22Rv1 (cell line): ENCODE measurements around the gene TENM4.

ENCODE experiments used
- H3K27ac ChIP-seq: fragments of 450-650 bp; 2 replicates; pipeline ENCODE4 v1.5.1; 2017
- ZFX ChIP-seq: fragments of 450-650 bp; IDR thresholded peaks from 2 replicates; pipeline ENCODE4 v1.6.1; 2017; ENCODE audit warnings: antibody characterized with exemption, borderline replicate concordance
- TF ChIP-seq, protein P1 (sequence below): fragments of 450-650 bp; IDR thresholded peaks from 2 replicates; pipeline ENCODE4 v1.5.1; 2017; ENCODE audit warnings: mild to moderate bottlenecking

Gene TENM4

DNA sequence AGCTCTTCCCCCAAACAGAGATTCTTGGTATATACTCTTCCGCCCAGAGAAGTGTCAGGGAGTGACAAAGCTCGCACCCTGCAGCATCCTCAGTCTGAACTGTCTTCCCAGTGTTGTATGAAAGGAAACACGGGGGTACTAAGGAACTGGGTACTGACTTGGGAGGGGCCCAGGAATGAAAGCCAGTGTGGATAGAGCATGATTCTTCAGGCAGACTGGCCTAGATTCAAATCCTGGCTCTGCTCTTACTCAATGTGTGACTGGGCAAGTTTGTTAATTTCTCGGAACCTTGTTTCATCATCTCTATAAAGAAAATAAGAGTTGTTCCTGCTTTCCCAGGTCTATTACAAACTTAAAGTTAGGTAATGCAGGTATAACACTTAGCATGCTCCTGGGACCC is 600.2 kb downstream of the TENM4 start:
- TF ChIP-seq, protein P1, sequence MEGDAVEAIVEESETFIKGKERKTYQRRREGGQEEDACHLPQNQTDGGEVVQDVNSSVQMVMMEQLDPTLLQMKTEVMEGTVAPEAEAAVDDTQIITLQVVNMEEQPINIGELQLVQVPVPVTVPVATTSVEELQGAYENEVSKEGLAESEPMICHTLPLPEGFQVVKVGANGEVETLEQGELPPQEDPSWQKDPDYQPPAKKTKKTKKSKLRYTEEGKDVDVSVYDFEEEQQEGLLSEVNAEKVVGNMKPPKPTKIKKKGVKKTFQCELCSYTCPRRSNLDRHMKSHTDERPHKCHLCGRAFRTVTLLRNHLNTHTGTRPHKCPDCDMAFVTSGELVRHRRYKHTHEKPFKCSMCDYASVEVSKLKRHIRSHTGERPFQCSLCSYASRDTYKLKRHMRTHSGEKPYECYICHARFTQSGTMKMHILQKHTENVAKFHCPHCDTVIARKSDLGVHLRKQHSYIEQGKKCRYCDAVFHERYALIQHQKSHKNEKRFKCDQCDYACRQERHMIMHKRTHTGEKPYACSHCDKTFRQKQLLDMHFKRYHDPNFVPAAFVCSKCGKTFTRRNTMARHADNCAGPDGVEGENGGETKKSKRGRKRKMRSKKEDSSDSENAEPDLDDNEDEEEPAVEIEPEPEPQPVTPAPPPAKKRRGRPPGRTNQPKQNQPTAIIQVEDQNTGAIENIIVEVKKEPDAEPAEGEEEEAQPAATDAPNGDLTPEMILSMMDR, result no peak
- TF ChIP-seq ZFX, result no peak
- no peak overlapping the region for H3K27ac ChIP-seq

DNA sequence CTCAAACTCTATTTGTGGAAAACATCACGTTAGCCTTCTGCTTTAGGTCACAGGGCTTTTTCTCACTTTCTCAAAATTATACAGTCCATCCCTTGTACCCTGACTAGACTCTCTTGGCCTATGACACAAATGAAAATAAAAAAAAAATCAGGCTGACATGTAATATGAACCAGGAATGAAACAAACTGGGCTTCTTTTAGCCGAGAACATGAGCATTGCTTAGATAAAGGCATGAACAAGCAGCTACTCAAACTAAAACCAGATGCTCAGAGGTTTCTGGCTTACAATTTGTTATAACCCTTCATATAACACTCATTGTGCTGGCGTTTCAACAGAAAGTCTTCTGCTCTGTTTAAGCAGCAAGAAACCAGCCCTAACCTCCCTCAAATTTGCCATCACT is 600.6 kb downstream of the TENM4 start:
- no peak overlapping the region for H3K27ac ChIP-seq
- TF ChIP-seq, protein P1, result no peak
- no peak for TF ChIP-seq ZFX

DNA sequence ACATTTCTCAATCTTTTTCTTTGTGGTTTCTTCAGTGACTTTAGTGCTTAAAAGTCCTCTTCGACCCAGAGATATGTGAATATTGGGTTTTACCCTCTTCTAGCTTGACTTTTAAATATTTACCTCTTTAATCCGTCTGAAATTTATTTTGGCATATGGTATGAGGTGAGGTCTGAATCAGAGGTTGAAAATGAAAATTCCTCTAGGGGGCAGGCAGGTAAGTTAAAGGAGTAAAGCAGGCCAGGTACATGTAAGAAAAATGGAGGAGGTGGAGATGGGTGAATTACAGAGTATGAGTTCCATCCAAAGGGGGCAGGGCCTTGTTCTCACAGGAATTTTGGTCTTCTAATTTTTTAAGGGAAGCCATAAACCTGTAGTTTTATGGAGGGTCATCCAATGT is 602.4 kb downstream of the TENM4 start:
- no peak overlapping the region for H3K27ac ChIP-seq
- TF ChIP-seq, protein P1, result peak; percentile 56
- TF ChIP-seq ZFX, result no peak

DNA sequence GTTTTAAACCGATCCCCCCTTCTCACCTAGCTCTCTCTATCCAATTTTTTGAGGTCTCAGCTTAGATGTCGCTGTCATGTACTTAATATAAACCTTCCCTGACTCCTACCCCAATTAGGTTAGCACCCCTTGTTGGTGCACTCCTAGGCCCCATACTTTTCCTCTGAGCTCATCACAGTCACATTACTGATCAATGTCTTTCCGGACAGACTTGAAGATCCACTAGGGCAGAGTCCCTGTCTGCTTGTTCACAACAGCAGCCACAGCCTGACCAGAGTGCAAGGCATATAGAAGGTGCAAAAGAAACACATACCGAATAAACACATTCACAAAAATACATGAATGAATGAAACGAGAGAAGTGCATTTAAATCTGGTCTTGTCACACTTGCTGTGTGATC is 605.2 kb downstream of the TENM4 start:
- no peak overlapping the region for H3K27ac ChIP-seq
- TF ChIP-seq ZFX, result no peak
- TF ChIP-seq, protein P1, result no peak

DNA sequence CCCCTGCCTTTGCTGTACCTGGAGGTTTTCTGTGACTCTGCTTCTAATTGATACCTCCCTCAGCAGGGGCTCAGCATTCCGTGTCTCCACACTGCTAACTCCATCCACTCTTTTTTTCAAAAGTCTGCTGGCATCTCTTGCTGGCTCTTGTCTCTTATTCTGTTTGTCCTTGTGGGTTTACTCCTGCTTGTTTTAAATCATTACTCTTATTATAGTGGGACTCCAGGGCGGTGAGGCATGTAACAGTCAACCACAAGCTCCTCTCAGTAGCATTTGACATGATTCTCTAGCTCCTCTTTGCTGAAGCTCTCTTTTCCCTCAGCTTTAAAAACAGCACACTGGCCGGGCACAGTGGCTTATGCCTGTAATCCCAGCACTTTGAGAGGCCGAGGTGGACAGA is 605.9 kb downstream of the TENM4 start:
- H3K27ac ChIP-seq, result no peak overlapping the region
- TF ChIP-seq ZFX, result no peak

DNA sequence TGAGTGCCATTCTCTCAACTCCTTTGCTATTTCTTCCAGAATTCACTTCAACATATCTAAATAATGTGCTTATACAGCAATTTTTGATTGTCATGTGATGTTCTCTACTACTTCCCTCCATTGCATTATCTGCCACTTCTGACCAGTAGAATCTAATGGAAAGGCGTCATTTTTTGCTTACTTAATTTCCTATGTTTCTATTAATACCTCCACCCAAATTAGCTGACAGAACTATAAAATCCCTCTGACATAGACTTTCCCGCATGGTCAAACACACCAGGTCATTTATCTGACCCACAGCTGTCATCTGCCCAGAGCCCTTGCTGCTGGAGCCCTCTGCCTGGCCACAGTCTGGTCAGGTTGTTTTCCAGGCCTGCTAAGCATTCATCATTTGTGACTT is 607.6 kb downstream of the TENM4 start:
- H3K27ac ChIP-seq, result no peak overlapping the region
- TF ChIP-seq ZFX, result no peak

DNA sequence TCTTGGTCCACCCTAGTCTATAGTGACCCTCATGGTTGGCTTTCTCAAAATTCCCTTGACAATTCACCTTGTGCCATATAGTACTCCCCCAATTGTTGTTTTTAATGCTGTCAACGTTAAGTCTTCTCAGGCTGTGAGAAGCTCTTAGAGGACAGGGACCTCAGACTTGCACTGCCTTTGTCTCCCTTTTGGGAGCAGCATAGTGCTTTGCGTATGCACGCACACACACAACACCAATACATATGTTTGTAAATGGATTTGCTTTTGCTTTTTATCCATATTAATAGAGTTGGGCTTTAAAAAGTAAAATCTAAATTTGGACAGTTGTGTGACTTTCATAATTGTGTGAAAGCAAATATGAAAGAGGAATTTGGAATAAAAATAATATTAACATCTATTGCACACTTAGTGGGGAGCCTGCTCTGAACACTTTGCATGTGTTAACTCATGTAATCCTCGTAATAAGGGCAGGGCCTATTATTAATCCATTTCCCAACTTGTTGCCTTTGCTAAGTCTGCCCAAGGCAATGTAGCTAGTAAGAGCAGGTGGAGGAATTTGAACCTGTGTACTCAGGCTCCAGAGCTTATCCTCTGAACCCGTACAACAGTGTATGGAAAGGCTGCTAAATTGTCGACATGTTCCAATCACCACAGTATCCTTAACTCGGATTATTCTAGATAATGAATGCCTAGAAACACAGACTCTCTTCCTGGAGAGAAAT is 608.4 kb downstream of the TENM4 start:
- no peak overlapping the region for H3K27ac ChIP-seq
- TF ChIP-seq ZFX, result no peak
- TF ChIP-seq, protein P1, result 0 out of 2 replicates have a peak, but pooled peaks have one; percentile 11

DNA sequence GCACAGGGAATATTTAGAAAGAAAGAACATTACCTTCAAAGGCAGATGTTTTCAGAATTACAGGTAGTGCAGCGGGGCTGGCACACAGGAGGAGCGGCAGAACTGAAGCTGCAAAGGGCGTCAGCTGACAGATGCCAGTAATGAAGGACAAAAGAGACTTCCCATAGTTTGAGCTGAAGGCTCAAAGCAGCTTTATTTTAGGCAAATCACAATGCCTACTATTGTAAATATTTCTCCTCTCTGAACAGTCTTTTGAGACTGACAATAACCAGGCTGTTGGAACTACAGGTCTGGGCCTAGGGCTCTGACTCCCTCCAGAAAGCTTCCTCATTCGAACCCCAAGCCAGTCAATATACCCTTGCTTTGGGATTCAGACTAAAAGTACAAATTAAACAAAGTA is 609.3 kb downstream of the TENM4 start:
- H3K27ac ChIP-seq, result no peak overlapping the region
- TF ChIP-seq, protein P1, result no peak
- no peak for TF ChIP-seq ZFX
